NCI-H526 (cell line): Measurements from ENCODE around the gene PNKP.

Source experiments
- DNase-seq, 2 experiments: peaks; one replicate each; lab custom pipeline; 2025; lab: John Stamatoyannopoulos, UW

The PNKP gene

DNA sequence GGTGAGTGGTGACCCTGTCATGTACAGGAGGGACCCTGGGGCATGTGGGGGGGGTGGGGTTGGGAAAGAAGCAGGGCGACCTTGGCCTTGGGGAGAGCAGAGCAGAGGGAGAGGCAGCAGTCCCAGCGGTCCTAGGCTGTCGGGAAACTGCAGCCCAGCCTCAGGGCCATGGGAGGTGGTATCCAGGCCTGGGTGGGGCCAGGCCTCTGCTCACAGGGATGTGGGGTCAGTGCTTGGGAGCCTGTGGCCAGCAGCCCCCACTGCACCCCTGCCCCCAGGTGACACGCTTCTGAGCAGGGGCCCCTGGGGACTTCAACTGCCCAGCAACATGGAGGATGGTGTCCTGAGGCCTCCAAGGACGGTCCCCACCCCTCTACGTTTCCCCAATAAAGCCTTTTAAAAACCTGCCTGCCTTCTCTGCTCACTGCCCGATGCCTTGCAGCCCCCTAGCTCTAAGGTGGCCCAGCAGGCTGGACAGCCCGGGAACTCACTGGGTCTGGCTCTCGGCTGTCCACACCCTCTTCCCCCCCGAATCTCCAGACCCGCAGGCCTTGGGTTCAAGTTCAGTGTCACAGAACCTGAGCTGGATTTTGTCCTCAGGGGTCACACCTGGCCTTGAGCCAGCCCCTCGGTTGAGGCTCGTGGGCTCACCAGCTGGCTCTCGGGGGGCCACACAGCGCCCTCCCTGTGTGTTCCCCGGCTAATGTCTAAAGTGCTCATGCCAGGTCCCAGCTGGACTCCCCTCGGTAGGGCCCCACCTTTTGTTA, 6.9 kb downstream of the PNKP start:
- DNase-seq = no peak

DNA sequence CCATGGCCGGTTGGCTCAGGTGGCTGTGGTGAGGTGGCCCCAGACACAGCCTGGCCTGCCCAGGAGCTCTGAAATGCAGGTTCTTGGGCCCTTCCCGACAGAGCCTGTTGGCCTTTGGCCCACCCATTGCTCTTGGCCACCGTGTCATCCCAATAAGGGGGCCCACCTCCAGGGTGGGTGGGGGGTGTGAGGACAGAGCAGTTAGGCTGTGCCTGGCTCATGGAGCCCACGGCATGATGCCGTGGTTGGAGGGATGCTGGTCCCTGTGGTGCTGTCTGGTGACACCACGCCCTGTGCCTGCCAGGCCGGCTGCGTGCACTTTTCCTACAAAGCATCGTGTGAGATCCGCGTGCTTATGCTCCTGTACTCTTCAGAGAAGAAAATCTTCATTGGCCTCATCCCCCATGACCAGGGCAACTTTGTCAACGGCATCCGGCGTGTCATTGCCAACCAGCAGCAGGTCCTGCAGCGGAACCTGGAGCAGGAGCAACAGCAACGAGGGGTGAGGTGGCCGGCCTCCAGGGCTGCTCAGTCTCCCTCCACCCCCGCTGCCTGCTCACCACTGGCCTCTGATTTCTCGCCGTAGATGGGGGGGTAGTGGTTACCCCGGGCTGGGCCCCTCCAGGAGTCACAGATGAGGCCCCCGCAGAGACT, 7.6 kb downstream of the PNKP start:
- no peak for DNase-seq

- DNase-seq = peak in 1 of 2 experiments; percentile 26
Observed at GRCh38 chr19:49858088-49858985, 9.0 kb downstream of the PNKP start.

DNA sequence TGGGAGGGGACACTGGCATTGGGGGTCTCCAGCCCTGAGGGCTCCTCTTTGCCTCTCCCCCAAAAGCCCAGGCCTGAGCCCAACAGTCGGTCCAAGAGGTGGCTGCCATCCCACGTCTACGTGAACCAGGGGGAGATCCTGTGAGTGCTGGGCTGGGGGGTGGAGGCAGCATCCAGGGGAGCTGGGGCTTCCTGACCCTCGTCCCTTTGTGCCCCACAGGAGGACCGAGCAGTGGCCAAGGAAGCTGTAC, 9.6 kb downstream of the PNKP start:
- no peak for DNase-seq

DNA sequence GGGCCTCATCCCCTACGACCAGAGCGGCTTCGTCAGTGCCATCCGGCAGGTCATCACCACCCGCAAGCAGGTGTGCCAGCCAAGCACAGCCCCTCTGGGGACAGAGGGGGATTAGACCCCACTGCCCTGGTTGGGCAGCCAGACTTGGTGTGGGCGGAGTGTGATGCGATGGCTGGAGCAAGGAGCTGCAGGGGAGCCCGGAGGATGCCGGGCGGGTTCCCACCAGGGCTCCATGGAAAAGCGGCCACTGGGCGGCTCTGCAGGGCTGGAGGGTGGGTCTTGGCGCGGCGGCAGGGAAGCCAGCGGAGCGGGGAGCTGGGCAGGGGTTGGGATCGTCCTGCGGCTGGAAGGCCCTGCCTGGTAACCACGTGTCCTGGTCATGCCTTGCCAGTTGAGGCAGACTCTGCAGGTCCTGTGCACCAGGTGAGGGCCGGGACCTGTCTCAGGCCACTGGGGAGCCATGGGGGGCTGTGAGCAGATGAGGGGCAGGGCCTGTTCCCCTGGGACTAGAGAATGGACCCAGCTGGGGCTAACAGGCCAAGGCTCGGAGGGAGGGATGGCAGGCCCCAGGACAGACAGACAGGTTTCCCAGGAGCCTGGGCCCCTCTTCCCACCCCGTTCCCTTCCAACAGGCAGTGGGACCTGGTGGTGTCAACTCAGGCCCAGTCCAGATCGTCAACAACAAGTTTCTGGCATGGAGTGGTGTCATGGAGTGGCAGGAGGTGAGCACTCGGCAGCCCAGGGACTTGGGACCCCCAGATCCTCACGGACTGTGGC, 10.1 kb downstream of the PNKP start:
- peak in 1 of 2 experiments; percentile 26 for DNase-seq

DNA sequence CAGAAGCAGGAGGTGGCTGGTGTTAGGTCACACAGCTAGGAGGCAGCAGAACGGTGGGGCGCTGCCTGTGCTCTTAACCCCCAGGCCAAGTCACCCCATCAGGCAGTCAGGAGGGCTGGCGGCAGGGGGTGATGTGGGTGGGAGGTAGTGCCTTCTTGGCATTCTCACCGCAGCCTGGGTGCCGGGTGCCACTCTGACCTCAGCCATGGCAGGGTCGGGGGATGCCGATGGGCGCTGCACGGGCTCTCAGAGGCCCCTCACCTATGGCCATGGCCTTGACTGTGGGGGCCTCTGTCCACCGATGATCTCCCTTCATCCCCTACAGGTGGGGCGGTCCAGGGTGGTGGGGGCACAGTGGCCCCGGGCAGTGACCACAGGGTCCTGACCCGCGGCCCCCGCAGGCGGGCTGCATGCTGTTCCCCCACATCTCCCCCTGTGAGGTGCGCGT, 10.8 kb downstream of the PNKP start:
- no peak for DNase-seq

GRCh38 chr19:49855676-49856573, 11.5 kb downstream of the PNKP start:
- no peak for DNase-seq

- no peak for DNase-seq
Observed at GRCh38 chr19:49855277-49855675, 12.1 kb downstream of the PNKP start.

GRCh38 chr19:49854378-49855263, 12.8 kb downstream of the PNKP start:
- no peak for DNase-seq

DNA sequence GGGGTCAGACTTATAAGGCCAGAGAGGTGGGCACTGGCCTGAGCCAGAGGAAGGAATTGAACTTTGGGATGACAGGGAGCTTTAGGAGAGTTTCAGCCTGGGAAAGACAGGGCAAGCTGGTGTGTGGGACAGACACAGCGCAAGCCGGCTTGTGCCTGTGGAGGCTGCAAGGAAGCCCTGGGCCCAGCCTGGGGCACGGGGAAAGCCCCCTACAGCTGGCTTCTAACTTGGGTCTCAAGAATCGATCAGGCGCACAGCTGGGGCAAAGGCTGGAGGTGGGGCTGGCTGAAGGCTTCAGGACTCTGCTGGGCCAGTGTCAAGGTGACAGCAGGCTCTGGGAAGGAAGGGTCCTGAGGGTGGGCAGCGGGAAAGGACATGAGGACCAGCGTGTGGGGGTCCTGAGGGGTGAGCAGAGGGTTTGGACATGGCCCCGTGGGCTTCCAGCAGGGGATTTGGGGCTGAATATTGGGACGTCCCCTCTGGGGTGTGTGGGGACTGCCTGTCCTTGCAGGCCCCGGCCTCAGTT, 13.5 kb downstream of the PNKP start:
- DNase-seq = no peak

GRCh38 chr19:49852631-49853126, 14.7 kb downstream of the PNKP start:
- no peak for DNase-seq

DNA sequence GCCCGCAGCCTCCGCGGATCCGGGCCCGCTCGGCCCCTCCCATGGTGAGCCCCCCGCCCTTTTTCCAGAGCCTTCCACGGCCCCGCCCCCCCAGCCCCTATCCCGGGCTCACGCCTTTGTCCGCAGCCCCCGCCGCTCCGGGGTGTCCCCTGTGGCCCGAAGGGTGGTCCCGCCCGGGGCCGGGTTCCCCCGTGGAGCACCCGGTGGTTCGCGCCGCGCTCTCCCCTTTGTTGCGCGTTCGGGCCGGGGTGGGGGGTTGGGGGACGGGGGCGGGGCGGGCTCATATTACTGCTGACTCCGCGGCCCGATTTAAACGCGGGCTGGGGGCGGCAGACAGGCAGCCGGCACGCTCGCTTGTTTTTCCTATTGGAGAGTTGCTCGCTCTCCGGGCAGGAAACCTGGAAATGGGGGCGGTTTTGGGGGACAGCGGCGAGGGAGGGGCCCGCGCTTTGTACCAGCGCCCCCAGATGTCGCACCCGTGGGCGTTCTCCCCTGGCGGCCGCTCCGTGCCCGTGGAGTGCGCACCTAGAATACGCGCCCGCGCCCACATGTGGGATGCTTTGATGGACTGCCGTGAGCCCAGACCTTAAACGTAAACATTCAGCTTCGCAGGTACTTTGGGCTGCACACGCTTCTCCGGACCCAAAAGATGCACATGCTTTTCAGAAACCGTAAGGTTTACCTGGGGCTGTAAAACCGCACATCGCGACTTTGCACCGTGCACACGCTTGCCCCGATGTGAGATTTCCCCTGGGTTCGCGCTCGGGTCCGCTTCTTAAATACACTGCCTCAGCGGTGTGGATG, 15.7 kb downstream of the PNKP start:
- DNase-seq = peak in 1 of 2 experiments; percentile 64

GRCh38 chr19:49850487-49851342, 16.7 kb downstream of the PNKP start, which contains the start of gene PTOV1:
Gene PTOV1, plus strand, starts transcription at chr19:49851159.
- DNase-seq = peak; percentile 86 to 95

- no peak for DNase-seq
Observed at GRCh38 chr19:49850221-49850486, 17.2 kb downstream of the PNKP start.

DNA sequence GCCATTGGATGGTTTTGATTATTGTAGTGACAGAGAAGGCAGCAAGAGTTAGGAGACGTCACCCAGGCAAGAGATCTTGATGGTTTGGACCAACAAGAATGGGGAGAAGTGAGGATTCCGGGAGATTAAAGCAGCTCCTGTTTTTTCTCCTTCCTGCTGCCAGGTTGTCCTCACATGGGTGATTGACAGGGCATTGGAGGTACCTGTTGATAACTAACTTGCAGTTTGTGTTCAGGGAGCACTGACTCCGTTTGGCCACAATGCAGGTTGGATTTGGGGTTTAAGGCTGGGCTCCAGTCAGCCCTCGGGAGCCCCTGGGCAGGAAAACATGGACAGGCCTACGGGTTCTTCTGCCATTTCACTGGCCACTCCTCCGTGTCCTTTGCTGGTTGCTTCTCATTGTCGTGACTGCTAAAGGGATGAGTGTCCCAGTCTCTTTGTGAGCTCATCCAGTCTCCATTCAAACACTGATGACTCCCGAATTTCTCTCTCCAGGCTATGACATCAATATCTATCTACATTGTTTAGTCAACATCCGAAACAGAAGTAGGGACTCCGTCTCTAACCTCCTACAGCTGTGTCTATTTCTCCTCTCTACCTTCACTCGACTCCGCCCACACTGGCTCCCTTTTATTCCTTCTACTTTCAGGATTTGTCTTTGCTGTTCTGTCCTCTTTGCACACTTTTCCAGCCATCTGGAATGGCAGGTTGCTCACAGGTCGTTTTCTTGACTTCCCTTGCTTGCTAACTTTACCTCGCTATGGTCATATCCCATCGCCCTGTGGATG, 17.7 kb downstream of the PNKP start:
- DNase-seq = no peak

- no peak for DNase-seq
Observed at GRCh38 chr19:49848938-49849337, 18.4 kb downstream of the PNKP start.
